ENCODE measurements around the gene SH3RF2.

DNA sequence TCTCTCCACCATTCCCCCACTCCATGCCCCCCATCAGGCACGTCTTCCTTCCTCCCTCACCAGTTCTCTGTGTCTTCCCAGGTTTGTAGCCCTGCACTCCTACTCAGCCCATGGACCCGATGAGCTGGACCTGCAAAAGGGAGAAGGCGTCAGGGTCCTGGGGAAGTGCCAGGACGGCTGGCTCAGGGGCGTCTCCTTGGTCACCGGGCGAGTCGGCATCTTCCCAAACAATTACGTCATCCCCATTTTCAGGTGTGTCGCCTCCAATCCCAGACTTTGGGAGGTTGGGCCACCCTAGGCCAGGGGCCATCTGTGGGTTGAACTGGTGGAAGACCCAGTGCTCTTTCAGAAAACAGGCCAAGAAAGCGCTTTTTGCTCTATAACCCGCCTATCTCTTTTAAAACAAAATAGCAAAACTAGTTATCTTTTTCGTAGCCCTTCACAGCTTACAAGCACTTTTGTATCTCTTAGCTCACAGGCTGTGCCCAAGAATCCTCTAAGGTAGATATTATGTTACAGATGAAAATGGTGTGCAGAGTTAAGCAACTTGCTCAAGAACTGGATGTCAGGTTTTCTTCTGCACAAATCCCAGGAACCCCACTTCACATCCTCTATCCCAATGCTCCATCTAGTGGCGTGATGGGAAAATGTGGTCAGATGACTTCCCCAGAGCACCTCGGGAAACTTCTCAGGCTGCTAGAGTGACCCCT, 112.8 kb downstream of the SH3RF2 start:
- TF ChIP-seq, protein P1, sequence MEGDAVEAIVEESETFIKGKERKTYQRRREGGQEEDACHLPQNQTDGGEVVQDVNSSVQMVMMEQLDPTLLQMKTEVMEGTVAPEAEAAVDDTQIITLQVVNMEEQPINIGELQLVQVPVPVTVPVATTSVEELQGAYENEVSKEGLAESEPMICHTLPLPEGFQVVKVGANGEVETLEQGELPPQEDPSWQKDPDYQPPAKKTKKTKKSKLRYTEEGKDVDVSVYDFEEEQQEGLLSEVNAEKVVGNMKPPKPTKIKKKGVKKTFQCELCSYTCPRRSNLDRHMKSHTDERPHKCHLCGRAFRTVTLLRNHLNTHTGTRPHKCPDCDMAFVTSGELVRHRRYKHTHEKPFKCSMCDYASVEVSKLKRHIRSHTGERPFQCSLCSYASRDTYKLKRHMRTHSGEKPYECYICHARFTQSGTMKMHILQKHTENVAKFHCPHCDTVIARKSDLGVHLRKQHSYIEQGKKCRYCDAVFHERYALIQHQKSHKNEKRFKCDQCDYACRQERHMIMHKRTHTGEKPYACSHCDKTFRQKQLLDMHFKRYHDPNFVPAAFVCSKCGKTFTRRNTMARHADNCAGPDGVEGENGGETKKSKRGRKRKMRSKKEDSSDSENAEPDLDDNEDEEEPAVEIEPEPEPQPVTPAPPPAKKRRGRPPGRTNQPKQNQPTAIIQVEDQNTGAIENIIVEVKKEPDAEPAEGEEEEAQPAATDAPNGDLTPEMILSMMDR (IDR thresholded peaks at IDR 0.05; ENCODE audit: borderline replicate concordance, extremely low read depth, low read length, poor library complexity, severe bottlenecking), result peak; percentile 69
- TF ChIP-seq EZH2 (IDR thresholded peaks at IDR 0.05; ENCODE audit: borderline replicate concordance, low read depth, low read length, severe bottlenecking), result no peak

Measured in DND-41 (cell line).